DMS153 (cell line): ENCODE results near the gene CD36.
A peak's percentile ranks its signal among the peaks of the same experiment; 100 is the strongest.

Experiments
- DNase-seq: peaks from one replicate; lab custom pipeline; 2025; lab: John Stamatoyannopoulos, UW

CD36 gene

GRCh38 chr7:80624763-80625162, 13.7 kb upstream of the CD36 start:
- DNase-seq: no peak

- no peak for DNase-seq
Observed at GRCh38 chr7:80629023-80629422, 9.4 kb upstream of the CD36 start.

GRCh38 chr7:80630608-80631405, 7.6 kb upstream of the CD36 start:
- peak; percentile 42 for DNase-seq

GRCh38 chr7:80631421-80631820, 7.0 kb upstream of the CD36 start:
- no peak for DNase-seq

GRCh38 chr7:80632139-80632538, 6.3 kb upstream of the CD36 start:
- no peak for DNase-seq

- no peak for DNase-seq
Observed at GRCh38 chr7:80632819-80633218, 5.6 kb upstream of the CD36 start.

GRCh38 chr7:80634505-80634904, 3.9 kb upstream of the CD36 start:
- no peak for DNase-seq

GRCh38 chr7:80635533-80635932, 2.9 kb upstream of the CD36 start:
- no peak for DNase-seq

- no peak for DNase-seq
Observed at GRCh38 chr7:80635998-80636397, 2.4 kb upstream of the CD36 start.

GRCh38 chr7:80636709-80637108, 1.7 kb upstream of the CD36 start:
- no peak for DNase-seq

GRCh38 chr7:80637454-80637853, 988 bp upstream of the CD36 start:
- DNase-seq: no peak

- DNase-seq: no peak
Observed at GRCh38 chr7:80639011-80639410, 569 bp downstream of the CD36 start.

- no peak for DNase-seq
Observed at GRCh38 chr7:80640846-80641245, 2.4 kb downstream of the CD36 start.

GRCh38 chr7:80641548-80641947, 3.1 kb downstream of the CD36 start:
- DNase-seq: no peak

- DNase-seq: no peak
Observed at GRCh38 chr7:80642871-80643270, 4.4 kb downstream of the CD36 start.

GRCh38 chr7:80643336-80643915, 5.0 kb downstream of the CD36 start:
- no peak for DNase-seq

GRCh38 chr7:80644054-80644453, 5.6 kb downstream of the CD36 start:
- no peak for DNase-seq

- DNase-seq: no peak
Observed at GRCh38 chr7:80646083-80646865, 7.8 kb downstream of the CD36 start.

- DNase-seq: no peak
Observed at GRCh38 chr7:80647436-80647835, 9.0 kb downstream of the CD36 start.

- DNase-seq: no peak
Observed at GRCh38 chr7:80648031-80648600, 9.7 kb downstream of the CD36 start.

GRCh38 chr7:80649011-80649410, 10.6 kb downstream of the CD36 start:
- no peak for DNase-seq

GRCh38 chr7:80650030-80650429, 11.6 kb downstream of the CD36 start:
- DNase-seq: no peak

- DNase-seq: no peak
Observed at GRCh38 chr7:80651471-80651870, 13.0 kb downstream of the CD36 start.
